Naive thymus-derived CD4-positive, alpha-beta T cell (primary cell): ENCODE measurements around the gene DISP3. TPM values are rescaled to one million over a fixed set of nuclear protein-coding genes. Genes with fewer than 3 reads are reported as not detected.

Source experiments
- ATAC-seq: fragments of 150-1000 bp; cut with Tn5 transposase; 2 replicates; pipeline ENCODE4 v1.10.0; 2021; ENCODE audit warnings: mild to moderate bottlenecking, moderate library complexity
- CTCF ChIA-PET: fragments of 350-600 bp; sonication (Branson Sonifier 250); formaldehyde crosslinking; loops from one replicate; lab custom pipeline; 2021; ENCODE audit warnings: antibody characterized with exemption; lab: Charles Lee
- POLR2A ChIA-PET: fragments of 350-600 bp; sonication (Branson Sonifier 250); formaldehyde crosslinking; loops from one replicate; lab custom pipeline; 2021; ENCODE audit warnings: antibody characterized with exemption, inconsistent platforms; lab: Charles Lee
- DNase-seq, 9 donors: peaks; one replicate each; pipeline versions ENCODE4 v3.0.0 to v3.0.0-alpha.2; 2020 to 2022; ENCODE audit warnings: mixed read lengths in 1 of 9
- H3K27ac ChIP-seq: one replicate; pipeline ENCODE4 v1.7.0; 2013; ENCODE audit warnings: mild to moderate bottlenecking, low read depth, low read length, moderate library complexity
- H3K27me3 ChIP-seq, 2 donors: one replicate each; pipeline ENCODE4 v1.7.0; 2013; ENCODE audit warnings: low read length in 2 of 2, mild to moderate bottlenecking in 2 of 2, moderate library complexity in 2 of 2; ENCODE audit not compliant: control insufficient read depth in 2 of 2, insufficient read depth in 2 of 2
- H3K36me3 ChIP-seq, 3 experiments: 1 replicate in 2 of 3; 2 replicates in 1 of 3; pipeline ENCODE4 v1.7.0; 2013; ENCODE audit warnings: low read length in 3 of 3, mild to moderate bottlenecking in 3 of 3, moderate library complexity in 1 of 3; ENCODE audit not compliant: insufficient read depth in 3 of 3, control insufficient read depth in 2 of 3
- H3K4me1 ChIP-seq, 2 donors: one replicate each; pipeline ENCODE4 v1.7.0; 2013; ENCODE audit warnings: low read length in 2 of 2, mild to moderate bottlenecking in 2 of 2, moderate library complexity in 1 of 2; ENCODE audit not compliant: control insufficient read depth in 2 of 2, insufficient read depth in 2 of 2
- H3K4me3 ChIP-seq: 2 replicates; pipeline ENCODE4 v1.7.0; 2013; ENCODE audit warnings: mild to moderate bottlenecking, low read length
- H3K9me3 ChIP-seq, 3 experiments: 1 replicate in 2 of 3; 2 replicates in 1 of 3; pipeline ENCODE4 v1.7.0; 2013; ENCODE audit warnings: low read length in 3 of 3; ENCODE audit not compliant: control insufficient read depth in 2 of 3
- H3K27ac Mint-ChIP-seq, 9 donors: one replicate each; pipeline ENCODE4 v1.8.0; 2020 to 2022; ENCODE audit warnings: mixed read lengths in 9 of 9, mild to moderate bottlenecking in 8 of 9, moderate library complexity in 5 of 9, inconsistent platforms in 2 of 9
- H3K27me3 Mint-ChIP-seq, 5 donors: one replicate each; pipeline ENCODE4 v1.8.0; 2021 to 2022; ENCODE audit warnings: mixed read lengths in 5 of 5, mild to moderate bottlenecking in 1 of 5
- H3K36me3 Mint-ChIP-seq, 5 donors: one replicate each; pipeline ENCODE4 v1.8.0; 2020 to 2022; ENCODE audit warnings: mixed read lengths in 5 of 5, mild to moderate bottlenecking in 3 of 5, inconsistent platforms in 1 of 5
- H3K4me1 Mint-ChIP-seq, 7 donors: one replicate each; pipeline ENCODE4 v1.8.0; 2020 to 2022; ENCODE audit warnings: mixed read lengths in 7 of 7, mild to moderate bottlenecking in 3 of 7, inconsistent platforms in 1 of 7
- H3K4me3 Mint-ChIP-seq, 10 donors: one replicate each; pipeline ENCODE4 v1.8.0; 2020 to 2022; ENCODE audit warnings: mild to moderate bottlenecking in 10 of 10, mixed read lengths in 10 of 10, moderate library complexity in 6 of 10, inconsistent platforms in 2 of 10
- H3K9me3 Mint-ChIP-seq, 11 donors: one replicate each; pipeline ENCODE4 v1.8.0; 2020 to 2022; ENCODE audit warnings: mixed read lengths in 11 of 11, mild to moderate bottlenecking in 4 of 11, inconsistent platforms in 1 of 11, moderate library complexity in 1 of 11
- intact Hi-C, 2 donors: fragments of 100-400 bp; cut with micrococcal nuclease; formaldehyde crosslinking; loops; one replicate each; pipeline ENCODE4 v1.15.1; 2023
- polyA plus RNA-seq, 2 donors: library from polyadenylated mRNA; unstranded; fragments of 300-500 nt; fragmentation: Illumina TruSeq; gene quantifications; one replicate each; pipeline ENCODE4 v1.2.3, GENCODE V29; 2021
- total RNA-seq, 6 experiments: library from RNA in 5 of 6; stranded (reverse) in 5 of 6; gene quantifications; 1 replicate in 5 of 6; 2 replicates in 1 of 6; pipeline ENCODE4 v1.2.3 and lab custom pipeline; 2021 to 2026

The DISP3 gene
- total and polyA plus RNA-seq, 7 experiments from 2014 or later: 0.14 to 0.95 (median 0.46) TPM

DNA sequence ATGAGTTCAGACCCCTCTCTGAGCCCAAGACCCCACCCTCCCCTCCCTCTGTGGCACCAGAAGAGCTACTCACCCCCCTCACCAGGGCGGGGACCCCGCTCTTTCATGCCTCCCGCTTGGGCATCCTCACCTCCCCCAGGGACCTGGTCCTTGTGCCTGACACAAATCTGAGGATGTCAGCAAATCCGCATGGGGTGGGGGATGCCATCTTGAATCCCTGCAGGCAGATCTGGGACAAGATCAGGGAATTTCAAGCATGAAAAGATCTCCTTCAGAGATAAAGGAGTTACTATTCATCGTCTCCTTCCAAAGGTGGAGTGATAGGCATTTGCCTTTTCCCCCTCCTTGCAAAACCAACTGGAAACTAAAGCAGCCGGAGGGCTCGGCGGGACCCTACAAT lies 81.1 kb downstream of the DISP3 start:
- H3K27me3 Mint-ChIP-seq: peaks cover 30 to 53% (median 42%) of the 10 kb centered on the region in 5 donors
- peaks cover 0 to 5% (median 0%) of the 10 kb centered on the region in 7 donors for H3K4me1 Mint-ChIP-seq
- H3K27ac Mint-ChIP-seq: no peak overlapping the region
- Histone ChIP-seq H3K27ac (no peak overlapping the region), H3K4me3 (no peak overlapping the region), H3K27me3 (no peaks in the 10 kb centered on the region), H3K36me3 (no peaks in the 10 kb centered on the region), H3K9me3 (no peaks in the 10 kb centered on the region), H3K4me1 (no peaks in the 10 kb centered on the region)
- ATAC-seq (no peak), DNase-seq (no peak)
- ChIA-PET CTCF (no interaction called here), POLR2A (no interaction called here)
- no peak overlapping the region for H3K4me3 Mint-ChIP-seq
- H3K36me3 Mint-ChIP-seq: peaks cover 0 to 3% (median 0%) of the 10 kb centered on the region in 5 donors
- intact Hi-C loops: no loop called here
- H3K9me3 Mint-ChIP-seq: peaks cover 0 to 3% (median 0%) of the 10 kb centered on the region in 11 donors

DNA sequence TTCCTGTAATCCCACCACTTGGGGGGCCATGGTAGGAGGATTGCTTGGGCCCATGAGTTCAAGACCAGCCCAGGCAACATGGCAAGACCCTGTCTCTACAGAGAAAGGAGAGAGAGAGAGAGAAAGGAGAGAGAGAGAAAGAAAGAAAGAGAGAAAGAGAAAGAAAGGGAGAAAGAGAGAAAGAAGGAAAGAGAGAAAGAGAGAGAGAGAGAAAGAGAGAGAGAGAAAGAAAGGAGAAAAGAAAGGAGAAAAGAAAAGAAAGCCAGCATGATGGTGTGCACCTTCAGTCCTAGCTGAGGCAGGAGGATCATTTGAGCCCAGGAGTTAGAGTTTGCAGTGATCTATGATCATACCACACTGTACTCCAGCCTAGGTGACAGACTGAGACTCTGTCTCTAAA lies 82.8 kb downstream of the DISP3 start:
- POLR2A ChIA-PET: no interaction called here
- peaks cover 24 to 43% (median 30%) of the 10 kb centered on the region in 5 donors for H3K27me3 Mint-ChIP-seq

DNA sequence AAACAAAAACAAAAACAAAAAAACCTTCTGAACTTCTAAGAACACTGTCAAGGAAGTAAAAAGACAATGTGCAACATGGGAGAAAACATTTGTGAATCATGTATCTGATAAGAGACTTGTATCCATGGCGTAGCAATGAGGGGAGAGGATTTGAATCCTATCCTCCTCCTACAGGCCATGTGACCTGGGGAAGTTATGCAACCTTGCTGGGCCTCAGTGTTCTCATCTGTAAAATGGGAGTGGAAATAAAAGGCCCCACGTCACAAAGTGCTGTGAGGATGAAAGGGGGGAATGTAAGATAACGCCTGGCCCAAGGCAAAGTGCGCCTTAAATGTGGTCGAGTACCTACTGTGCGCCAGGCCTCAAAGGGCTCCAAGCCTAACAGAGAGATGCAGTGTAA lies 83.7 kb downstream of the DISP3 start:
- ChIA-PET CTCF (interaction anchor here (0.6 kb wide), 1 partner anchor 70 kb away, joined by 4 read pairs; no protein-coding TSS in a partner anchor), POLR2A (no interaction called here)
- Histone ChIP-seq H3K9me3 (no peaks in the 10 kb centered on the region), H3K27me3 (no peaks in the 10 kb centered on the region), H3K4me3 (no peak overlapping the region), H3K36me3 (no peaks in the 10 kb centered on the region), H3K27ac (no peak overlapping the region), H3K4me1 (no peaks in the 10 kb centered on the region)
- intact Hi-C loops: no loop called here
- DNase-seq (no peak), ATAC-seq (no peak)
- H3K4me1 Mint-ChIP-seq: peaks cover 0 to 6% (median 0%) of the 10 kb centered on the region in 7 donors
- no peak overlapping the region for H3K27ac Mint-ChIP-seq
- peaks cover 18 to 37% (median 22%) of the 10 kb centered on the region in 5 donors for H3K27me3 Mint-ChIP-seq
- peaks cover 0 to 3% (median 0%) of the 10 kb centered on the region in 11 donors for H3K9me3 Mint-ChIP-seq
- H3K36me3 Mint-ChIP-seq: peaks cover 0 to 3% (median 0%) of the 10 kb centered on the region in 5 donors
- no peak overlapping the region for H3K4me3 Mint-ChIP-seq

More for the DNA sequence above, 82.8 kb downstream of the DISP3 start:
- H3K27ac Mint-ChIP-seq: peak overlapping the region in 1 of 9 donors; percentile 28
- no peak overlapping the region for H3K4me3 Mint-ChIP-seq
- intact Hi-C loops: no loop called here
- Histone ChIP-seq H3K36me3 (no peaks in the 10 kb centered on the region), H3K4me3 (no peak overlapping the region), H3K4me1 (no peaks in the 10 kb centered on the region), H3K27ac (no peak overlapping the region), H3K27me3 (no peaks in the 10 kb centered on the region), H3K9me3 (no peaks in the 10 kb centered on the region)
- DNase-seq: no peak
- CTCF ChIA-PET: no interaction called here
- peaks cover 0 to 6% (median 0%) of the 10 kb centered on the region in 7 donors for H3K4me1 Mint-ChIP-seq
- peaks cover 0 to 3% (median 0%) of the 10 kb centered on the region in 5 donors for H3K36me3 Mint-ChIP-seq
- H3K9me3 Mint-ChIP-seq: peaks cover 0 to 3% (median 0%) of the 10 kb centered on the region in 11 donors
- ATAC-seq: no peak

DNA sequence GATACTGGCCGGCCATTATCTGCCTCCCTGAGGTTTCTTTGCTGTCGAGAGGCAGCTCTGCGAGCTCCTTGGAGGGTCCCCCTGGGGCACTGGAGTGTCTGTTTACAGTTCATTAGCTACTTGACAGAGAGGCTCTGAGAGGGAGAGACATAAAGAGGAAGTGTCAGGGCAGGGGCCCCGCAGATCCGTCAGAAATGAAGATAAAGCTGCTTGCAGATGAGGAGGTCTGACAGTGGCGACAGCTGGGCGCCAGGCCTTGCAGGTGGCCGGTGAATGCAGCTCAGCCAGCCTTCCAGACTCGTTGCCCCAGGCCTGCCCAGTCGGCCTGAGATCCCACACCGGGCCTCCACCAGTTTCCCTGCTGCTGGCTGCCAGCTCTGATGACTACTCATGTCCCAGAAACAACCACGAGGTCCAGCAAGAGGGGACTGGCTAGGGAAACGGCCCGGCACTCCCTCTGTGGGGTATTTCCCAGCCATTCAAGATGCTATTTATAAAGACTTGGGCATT lies 84.7 kb downstream of the DISP3 start:
- H3K27ac Mint-ChIP-seq: no peak overlapping the region
- intact Hi-C loops: no loop called here
- Histone ChIP-seq H3K9me3 (no peaks in the 10 kb centered on the region), H3K27me3 (no peaks in the 10 kb centered on the region), H3K27ac (no peak overlapping the region), H3K36me3 (no peaks in the 10 kb centered on the region), H3K4me3 (no peak overlapping the region), H3K4me1 (no peaks in the 10 kb centered on the region)
- peaks cover 0 to 2% (median 0%) of the 10 kb centered on the region in 11 donors for H3K9me3 Mint-ChIP-seq
- H3K27me3 Mint-ChIP-seq: peaks cover 10 to 34% (median 13%) of the 10 kb centered on the region in 5 donors
- H3K36me3 Mint-ChIP-seq: peaks cover 0 to 3% (median 0%) of the 10 kb centered on the region in 5 donors
- ChIA-PET CTCF (no interaction called here), POLR2A (no interaction called here)
- peaks cover 0 to 6% (median 0%) of the 10 kb centered on the region in 7 donors for H3K4me1 Mint-ChIP-seq
- no peak for DNase-seq
- ATAC-seq: no peak
- no peak overlapping the region for H3K4me3 Mint-ChIP-seq

DNA sequence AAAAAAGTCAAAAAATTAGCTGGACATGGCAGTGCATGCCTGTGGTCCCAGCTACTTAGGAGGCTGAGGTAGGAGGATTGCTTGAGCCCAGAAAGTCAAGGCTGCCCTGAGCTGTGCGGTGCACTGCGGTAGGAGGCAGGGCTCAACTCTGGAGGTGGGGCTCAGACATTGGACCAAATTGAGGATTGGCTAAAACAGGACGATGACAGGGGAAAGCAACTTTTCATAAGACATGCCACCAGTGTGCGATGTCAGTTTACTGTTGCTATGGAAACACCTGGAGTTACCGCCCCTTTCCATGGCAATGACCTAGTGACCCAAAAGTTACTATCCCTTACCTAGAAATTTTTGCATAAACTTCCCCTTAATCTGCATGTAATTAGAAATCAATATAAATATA lies 85.3 kb downstream of the DISP3 start:
- ChIA-PET CTCF (no interaction called here), POLR2A (no interaction called here)
- H3K4me1 ChIP-seq: no peaks in the 10 kb centered on the region
- DNase-seq (no peak), ATAC-seq (no peak)
- no peaks in the 10 kb centered on the region for H3K9me3 ChIP-seq
- Mint-ChIP-seq H3K9me3 (peaks cover 0 to 2% (median 0%) of the 10 kb centered on the region in 11 donors), H3K4me1 (peaks cover 0 to 6% (median 0%) of the 10 kb centered on the region in 7 donors), H3K36me3 (peaks cover 0 to 3% (median 0%) of the 10 kb centered on the region in 5 donors), H3K4me3 (no peak overlapping the region), H3K27ac (no peak overlapping the region), H3K27me3 (peaks cover 6 to 33% (median 12%) of the 10 kb centered on the region in 5 donors)
- H3K27ac ChIP-seq: no peak overlapping the region
- intact Hi-C loops: no loop called here
- no peak overlapping the region for H3K4me3 ChIP-seq
- H3K36me3 ChIP-seq: no peaks in the 10 kb centered on the region
- no peaks in the 10 kb centered on the region for H3K27me3 ChIP-seq

DNA sequence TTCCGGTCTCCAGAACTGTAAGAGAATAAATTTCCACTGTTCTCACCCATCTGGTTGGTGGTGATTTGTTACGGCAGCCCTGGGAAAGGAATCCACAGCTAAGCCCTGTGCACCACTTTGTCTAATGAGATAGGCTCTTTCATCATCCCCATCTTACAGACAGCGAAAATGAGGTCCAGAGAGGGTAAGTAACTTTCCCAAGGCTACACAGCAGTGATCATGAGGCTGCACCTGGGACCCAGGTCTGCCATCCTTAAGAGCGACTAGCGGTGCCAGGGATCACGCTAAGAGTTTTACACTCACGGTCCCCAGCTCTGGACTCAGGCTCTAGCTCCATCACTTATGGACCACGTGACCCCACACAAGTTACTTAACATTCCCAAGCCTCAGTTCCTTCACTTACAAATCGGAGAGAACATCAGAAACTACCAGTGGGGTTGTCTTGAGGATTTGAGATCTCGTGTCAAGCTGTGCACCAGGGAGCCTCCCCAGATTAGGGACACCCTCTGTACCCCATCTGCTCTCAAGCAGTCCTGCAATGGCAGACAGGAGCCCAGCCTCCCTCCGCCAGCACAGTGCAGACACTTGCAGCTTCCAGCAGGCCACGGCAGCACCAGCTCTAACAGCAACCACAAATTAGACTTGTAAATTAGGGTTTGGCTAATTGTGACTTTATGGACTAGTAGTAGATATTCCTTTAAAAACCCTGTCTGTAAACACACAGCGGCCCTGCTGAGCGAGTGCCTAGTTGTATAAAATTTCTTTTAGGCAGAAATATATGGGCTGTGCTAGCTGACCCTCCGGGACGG lies 87.3 kb downstream of the DISP3 start:
- no peaks in the 10 kb centered on the region for H3K27me3 ChIP-seq

More for the DNA sequence above, 87.3 kb downstream of the DISP3 start:
- ChIA-PET CTCF (no interaction called here), POLR2A (no interaction called here)
- ATAC-seq (no peak), DNase-seq (no peak)
- Mint-ChIP-seq H3K27ac (no peak overlapping the region), H3K9me3 (no peaks in the 10 kb centered on the region), H3K4me1 (peaks cover 0 to 7% (median 4%) of the 10 kb centered on the region in 7 donors), H3K27me3 (peaks cover 6 to 43% (median 14%) of the 10 kb centered on the region in 5 donors), H3K36me3 (peaks cover 0 to 3% (median 0%) of the 10 kb centered on the region in 5 donors), H3K4me3 (no peak overlapping the region)
- intact Hi-C loops: no loop called here
- no peaks in the 10 kb centered on the region for H3K9me3 ChIP-seq
- no peaks in the 10 kb centered on the region for H3K36me3 ChIP-seq
- H3K4me1 ChIP-seq: no peaks in the 10 kb centered on the region
- no peak overlapping the region for H3K27ac ChIP-seq
- H3K4me3 ChIP-seq: no peak overlapping the region
